HL-60/S4 (cell line): ENCODE results near the gene GSAP.

Experiments used
- in situ Hi-C: fragments of 300-500 bp; cut with MboI; formaldehyde crosslinking; loops from 2 replicates; pipeline ENCODE4 v1.14.3; 2022; ENCODE audit warnings: low sequenced_read_pairs

Gene GSAP

GRCh38 chr7:77367976-77368375 lies 48.2 kb downstream of the GSAP start:
- in situ Hi-C loops, result no loop called here

- in situ Hi-C loops, result no loop called here
Measured at GRCh38 chr7:77362905-77363304, 53.2 kb downstream of the GSAP start.

GRCh38 chr7:77360969-77361368 lies 55.2 kb downstream of the GSAP start:
- in situ Hi-C loops, result no loop called here

GRCh38 chr7:77360104-77360503 lies 56.0 kb downstream of the GSAP start:
- in situ Hi-C loops, result no loop called here

- in situ Hi-C loops, result no loop called here
Measured at GRCh38 chr7:77359599-77359998, 56.5 kb downstream of the GSAP start.

GRCh38 chr7:77354914-77355313 lies 61.2 kb downstream of the GSAP start:
- in situ Hi-C loops, result no loop called here

GRCh38 chr7:77354484-77354883 lies 61.7 kb downstream of the GSAP start:
- in situ Hi-C loops, result no loop called here

GRCh38 chr7:77353911-77354310 lies 62.2 kb downstream of the GSAP start:
- in situ Hi-C loops, result no loop called here

GRCh38 chr7:77353407-77353721 lies 62.8 kb downstream of the GSAP start:
- in situ Hi-C loops, result no loop called here

- in situ Hi-C loops, result no loop called here
Measured at GRCh38 chr7:77352665-77353406, 63.3 kb downstream of the GSAP start.

- in situ Hi-C loops, result no loop called here
Measured at GRCh38 chr7:77351539-77352004, 64.6 kb downstream of the GSAP start.

- in situ Hi-C loops, result loop anchor here (25.0 kb wide), 1 partner anchor 212 kb away; no protein-coding TSS in a partner anchor
Measured at GRCh38 chr7:77349141-77349540, 67.0 kb downstream of the GSAP start.

GRCh38 chr7:77348371-77348813 lies 67.8 kb downstream of the GSAP start:
- in situ Hi-C loops, result loop anchor here (25.0 kb wide), 1 partner anchor 211 kb away; no protein-coding TSS in a partner anchor

- in situ Hi-C loops, result loop anchor here (25.0 kb wide), 1 partner anchor 209 kb away; no protein-coding TSS in a partner anchor
Measured at GRCh38 chr7:77346441-77346840, 69.7 kb downstream of the GSAP start.

- in situ Hi-C loops, result loop anchor here (25.0 kb wide), 1 partner anchor 208 kb away; no protein-coding TSS in a partner anchor
Measured at GRCh38 chr7:77345426-77345825, 70.7 kb downstream of the GSAP start.

GRCh38 chr7:77339726-77340125 lies 76.4 kb downstream of the GSAP start:
- in situ Hi-C loops, result loop anchor here (25.0 kb wide), 1 partner anchor 202 kb away; no protein-coding TSS in a partner anchor

- in situ Hi-C loops, result loop anchor here (25.0 kb wide), 1 partner anchor 202 kb away; no protein-coding TSS in a partner anchor
Measured at GRCh38 chr7:77338883-77339629, 77.1 kb downstream of the GSAP start.

- in situ Hi-C loops, result loop anchor here (25.0 kb wide), 1 partner anchor 201 kb away; no protein-coding TSS in a partner anchor
Measured at GRCh38 chr7:77338260-77338659, 77.9 kb downstream of the GSAP start.

- in situ Hi-C loops, result loop anchor here (25.0 kb wide), 1 partner anchor 200 kb away; no protein-coding TSS in a partner anchor
Measured at GRCh38 chr7:77337456-77337990, 78.6 kb downstream of the GSAP start.

- in situ Hi-C loops, result loop anchor here (25.0 kb wide), 1 partner anchor 198 kb away; no protein-coding TSS in a partner anchor
Measured at GRCh38 chr7:77335581-77335980, 80.6 kb downstream of the GSAP start.

- in situ Hi-C loops, result loop anchor here (5.0 to 25.0 kb wide), 2 partner anchors 87 to 197 kb away; no protein-coding TSS in a partner anchor
Measured at GRCh38 chr7:77334039-77334438, 82.1 kb downstream of the GSAP start.
